Measurements from ENCODE around the gene LSM14A.
"Not testable (repeated sequence)": the region's sequence is repeated elsewhere in the genome, so short reads cannot be mapped to it uniquely, and the experiment has no call there.

LSM14A gene

GRCh38 chr19:34232566-34233481 lies 60.5 kb downstream of the LSM14A start:
- peak; percentile 86 for DNase-seq

DNA sequence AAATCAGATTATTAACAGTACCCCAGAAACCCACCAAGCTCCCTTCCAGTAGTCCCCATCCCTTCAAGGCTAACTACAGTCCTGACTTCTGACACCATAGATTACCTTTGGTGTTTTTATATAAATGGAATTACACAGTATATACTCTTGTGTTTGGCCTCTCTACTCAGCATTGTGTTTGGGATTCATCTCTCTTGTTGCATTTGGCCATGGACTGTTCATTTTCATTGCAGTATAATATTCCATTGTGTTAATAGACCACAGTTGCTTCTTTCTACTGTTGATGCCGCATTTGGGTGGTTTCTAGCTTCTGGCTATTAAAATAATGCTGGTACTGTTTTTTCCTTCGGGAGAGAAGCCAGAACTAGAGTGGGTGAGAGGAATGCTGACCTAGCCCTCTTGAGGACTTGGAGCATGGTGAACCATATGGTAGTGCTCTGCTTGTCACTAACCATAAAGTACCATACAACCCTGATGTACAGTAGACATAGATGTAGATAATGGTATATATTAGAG lies 63.2 kb downstream of the LSM14A start:
- no peak for DNase-seq

DNA sequence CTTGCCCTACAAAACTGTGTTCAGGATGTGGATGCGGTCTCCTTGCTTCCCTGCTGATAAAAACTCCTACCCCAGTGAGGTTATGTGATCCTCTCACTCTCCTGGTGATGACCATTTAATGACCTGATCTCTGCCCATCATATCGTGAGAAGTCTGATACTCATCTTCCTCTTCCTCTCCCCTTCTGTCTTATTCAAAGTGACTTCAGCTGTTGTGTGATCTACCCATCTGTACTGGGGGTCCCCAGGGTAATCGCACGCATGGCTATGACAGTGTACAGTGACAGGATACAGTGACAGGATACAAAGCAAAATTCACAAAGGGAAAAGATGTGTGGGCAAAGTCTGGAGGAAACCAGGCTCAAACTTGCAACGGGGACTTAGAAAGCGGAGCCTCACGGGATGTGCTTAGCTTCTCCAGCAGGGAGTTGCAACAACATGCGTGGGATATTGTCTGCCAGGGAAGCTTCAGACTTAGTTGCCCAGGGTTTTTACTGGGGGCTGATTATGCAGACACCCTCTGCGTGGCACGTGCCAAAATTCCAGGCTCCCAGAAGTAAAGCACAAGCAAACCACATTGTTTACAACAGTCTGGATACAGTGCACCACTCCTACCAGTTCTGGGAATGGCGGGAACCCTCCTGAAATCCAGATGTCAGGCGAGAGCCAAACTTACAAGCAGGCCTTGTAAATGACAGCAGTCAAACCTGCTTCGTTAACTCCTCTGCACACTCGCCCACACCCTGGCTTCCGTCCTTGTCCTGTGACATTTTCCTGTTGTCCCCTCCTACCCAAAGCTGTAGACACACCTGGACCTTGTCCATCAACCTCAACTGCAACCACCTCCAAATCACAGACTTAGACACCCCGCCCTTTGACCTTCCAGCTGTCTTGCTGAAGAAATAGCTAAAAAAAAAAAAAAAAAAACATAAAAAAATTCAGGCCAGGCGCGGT lies 64.0 kb downstream of the LSM14A start:
- DNase-seq: peak; percentile 70

- no peak for DNase-seq
These were observed 65.0 kb downstream of the LSM14A start for GRCh38 chr19:34237283-34237682.

GRCh38 chr19:34237939-34238338 lies 65.6 kb downstream of the LSM14A start:
- DNase-seq: no peak

DNA sequence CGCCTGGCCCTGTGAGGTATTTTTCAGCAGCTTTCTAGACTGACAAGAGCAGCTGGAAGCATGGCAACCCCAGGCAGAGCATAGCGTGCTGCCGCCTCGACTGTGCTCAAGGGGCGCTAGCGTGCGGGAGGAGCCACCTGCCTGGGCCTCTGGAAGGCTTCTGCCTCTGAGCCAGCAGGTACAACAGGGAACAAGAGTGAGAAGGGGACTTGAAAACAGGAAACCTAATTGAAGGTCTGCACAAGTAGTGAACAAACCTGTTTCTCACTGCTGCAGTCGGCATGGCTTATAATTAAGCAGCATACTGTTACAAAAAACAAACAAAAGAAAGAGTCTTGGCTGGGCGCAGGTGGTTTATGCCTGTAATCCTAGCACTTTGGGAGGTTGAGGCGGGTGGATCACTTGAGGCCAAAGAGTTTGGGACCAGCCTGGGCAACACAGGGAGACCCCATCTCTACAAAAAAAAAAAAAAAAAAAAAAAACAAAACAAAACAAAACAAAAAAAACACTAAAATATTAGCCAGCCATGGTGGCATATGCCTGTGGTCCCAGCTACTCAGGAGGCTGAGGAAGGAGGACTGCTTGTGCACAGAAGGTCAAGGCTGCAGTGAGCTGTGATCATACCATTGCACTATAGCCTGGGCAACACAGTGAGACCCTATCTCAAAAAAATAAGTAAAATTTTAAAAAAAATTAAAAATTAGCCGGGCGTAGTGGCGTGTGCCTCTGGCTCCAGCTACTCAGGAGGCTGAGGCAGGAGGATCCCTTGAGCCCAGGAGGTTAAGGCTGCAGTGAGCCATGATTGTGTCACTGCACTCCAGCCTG lies 69.4 kb downstream of the LSM14A start:
- DNase-seq: peak; percentile 95

DNA sequence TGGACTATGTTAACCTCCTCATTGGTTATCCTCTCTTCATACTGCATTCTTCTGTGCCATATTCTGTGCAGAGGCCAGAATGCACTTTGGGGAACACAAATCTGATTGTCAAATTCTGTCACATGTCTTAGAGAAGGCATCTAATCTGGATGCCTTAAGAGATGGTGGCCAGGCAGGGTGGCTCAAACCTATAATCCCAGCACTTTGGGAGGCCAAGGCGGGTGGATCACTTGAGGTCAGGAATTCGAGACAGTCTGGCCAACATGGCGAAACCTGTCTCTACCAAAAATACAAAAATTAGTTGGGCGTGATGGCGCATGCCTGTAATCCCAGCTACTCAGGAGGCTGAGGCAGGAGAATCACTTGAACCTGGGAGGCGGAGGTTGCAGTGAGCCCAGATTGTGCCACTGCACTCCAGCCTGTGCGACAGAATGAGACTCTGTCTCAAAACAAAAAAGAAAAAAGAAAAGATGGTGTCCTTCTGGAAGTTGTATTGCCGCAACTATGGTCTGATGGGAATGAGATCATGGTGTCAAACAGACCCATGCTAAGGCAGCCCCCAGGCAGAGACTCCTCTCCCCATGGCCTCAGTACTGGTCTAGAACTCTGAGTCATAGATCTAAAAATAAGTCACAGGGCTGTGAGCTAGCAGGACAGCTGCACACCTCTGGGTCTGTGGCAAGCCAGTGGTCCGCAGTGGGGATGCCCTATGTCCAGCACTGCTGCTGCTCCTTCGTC lies 71.0 kb downstream of the LSM14A start:
- DNase-seq: peak; percentile 90

GRCh38 chr19:34243876-34244578 lies 71.7 kb downstream of the LSM14A start:
- DNase-seq: peak; percentile 72

DNA sequence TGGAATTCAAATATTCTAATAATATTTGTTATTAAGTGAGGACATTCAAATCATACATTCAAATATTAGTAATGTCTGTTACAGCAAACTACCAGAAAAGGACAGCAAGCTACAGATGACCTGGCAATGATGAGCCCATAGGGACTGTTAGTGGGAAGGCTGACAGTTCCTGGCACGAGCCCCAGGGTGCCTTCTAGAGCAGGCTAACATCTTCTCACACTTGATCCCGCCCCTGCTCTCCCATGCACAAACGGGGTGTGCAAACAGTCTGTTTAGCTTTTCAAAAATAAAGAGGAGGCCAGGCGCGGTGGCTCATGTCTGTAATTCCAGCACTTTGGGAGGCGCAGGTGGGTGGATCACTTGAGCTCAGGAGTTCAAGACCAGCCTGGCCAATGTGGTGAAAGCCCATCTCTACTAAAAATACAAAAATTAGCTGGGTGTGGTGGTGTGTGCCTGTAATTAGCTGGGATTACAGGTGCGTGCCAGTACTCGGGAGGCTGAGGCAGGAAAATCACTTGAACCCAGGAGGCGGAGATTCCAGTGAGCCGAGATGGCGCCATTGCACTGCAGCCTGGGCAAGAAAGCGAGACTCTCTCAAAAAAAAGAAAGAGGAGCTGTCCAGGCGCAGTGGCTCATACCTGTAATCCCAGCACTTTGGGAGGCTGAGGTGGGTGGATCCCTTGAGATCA lies 72.5 kb downstream of the LSM14A start:
- DNase-seq: no peak

DNA sequence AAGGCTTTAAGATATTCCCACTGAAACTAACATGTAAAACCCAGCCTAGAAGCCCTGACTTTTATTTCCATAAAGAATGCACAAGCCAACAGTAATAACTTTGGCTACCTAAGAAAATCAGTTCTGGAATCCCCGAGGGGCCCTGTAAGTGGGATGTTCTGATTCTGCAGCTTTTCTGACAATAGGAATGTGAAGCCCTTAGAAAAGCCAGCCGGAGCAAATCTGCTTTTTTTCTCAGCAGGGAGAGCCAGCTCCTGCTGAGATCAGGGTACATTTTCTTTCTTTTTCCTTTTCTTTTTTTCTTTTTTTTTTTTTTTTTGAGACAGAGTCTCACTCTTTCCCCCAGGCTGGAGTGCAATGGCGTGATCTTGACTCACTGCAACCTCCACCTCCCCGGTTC lies 74.0 kb downstream of the LSM14A start:
- DNase-seq: no peak

- DNase-seq: no peak
These were observed 76.6 kb downstream of the LSM14A start for GRCh38 chr19:34248941-34249340.

GRCh38 chr19:34253167-34253566 lies 80.9 kb downstream of the LSM14A start:
- not testable (repeated sequence) for DNase-seq

DNA sequence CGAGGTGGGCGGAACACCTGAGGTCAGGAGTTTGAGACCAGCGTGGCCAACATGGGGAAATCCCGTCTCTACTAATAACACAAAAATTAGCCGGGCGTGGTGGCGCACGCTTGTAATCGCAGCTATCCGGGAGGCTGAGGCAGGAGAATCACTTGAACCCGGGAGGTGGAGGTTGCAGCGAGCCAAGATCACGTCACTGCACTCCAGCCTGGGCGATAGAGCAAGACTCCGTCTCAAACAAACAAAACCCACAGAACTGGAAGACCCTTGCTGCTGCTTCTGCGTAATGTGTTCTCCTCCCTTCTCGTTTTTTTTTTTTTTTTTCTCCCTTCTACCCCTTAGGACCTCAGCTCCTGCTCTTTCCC lies 81.4 kb downstream of the LSM14A start:
- not testable (repeated sequence) for DNase-seq

GRCh38 chr19:34254046-34254697 lies 81.9 kb downstream of the LSM14A start, which contains the start of gene GARRE1:
TSS of gene GARRE1 (plus strand) at chr19:34254554. CDS start at chr19:34300474, 45,920 bp downstream.
- DNase-seq: peak; percentile 91

GRCh38 chr19:34254698-34255432 lies 82.6 kb downstream of the LSM14A start:
- DNase-seq: peak; percentile 72

DNA sequence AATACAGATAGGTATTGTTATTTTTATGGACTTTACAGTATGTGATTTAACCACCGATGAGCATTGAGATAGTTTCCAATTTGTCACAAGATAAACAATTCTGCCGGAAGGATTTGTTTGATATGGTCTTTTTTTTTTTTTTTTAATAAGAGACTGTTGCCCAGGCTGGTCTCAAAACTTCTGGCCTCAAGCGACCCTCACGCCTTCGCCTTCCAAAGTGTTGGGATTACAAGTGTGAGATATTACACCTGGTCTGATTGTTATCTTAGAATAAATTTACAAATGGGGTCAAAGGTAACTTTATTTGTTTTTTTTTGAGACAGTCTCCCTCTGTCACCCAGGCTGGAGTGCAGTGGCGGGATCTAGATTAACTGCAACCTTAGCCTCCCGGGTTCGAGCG lies 83.2 kb downstream of the LSM14A start:
- DNase-seq: no peak

DNA sequence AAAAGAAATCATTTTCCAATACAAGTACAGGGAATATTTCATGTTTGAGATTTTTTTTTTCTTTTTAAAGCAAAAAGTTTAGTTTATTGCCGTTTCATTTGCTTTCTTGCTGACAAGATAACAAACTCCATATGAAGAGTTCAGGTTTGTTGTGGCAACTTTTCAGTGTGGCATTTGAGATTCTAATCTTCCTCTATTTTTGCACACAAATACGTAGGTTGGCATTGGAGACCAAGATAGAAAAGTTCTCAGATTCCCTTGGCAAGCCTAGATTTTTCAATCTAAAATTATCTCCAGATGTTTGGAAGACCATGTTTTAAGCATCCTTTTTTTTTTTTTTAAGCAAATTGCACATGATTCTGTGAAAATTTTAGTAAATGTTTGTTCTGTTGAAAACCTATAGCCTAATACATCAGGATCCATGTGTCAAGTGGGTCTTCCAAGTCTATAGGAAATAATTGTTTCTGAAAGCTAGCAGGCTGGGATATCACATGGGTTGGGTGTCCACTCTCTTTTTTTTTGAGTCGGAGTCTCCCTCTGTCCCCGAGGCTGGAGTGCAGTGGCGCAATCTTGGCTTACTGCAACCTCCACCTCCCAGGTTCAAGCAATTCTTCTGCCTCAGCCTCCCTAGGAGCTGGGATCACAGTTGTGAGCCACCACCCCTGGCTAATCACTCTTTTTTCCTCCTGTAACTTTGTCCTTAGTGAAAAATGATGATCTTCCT lies 84.7 kb downstream of the LSM14A start:
- DNase-seq: no peak

- DNase-seq: no peak
These were observed 85.2 kb downstream of the LSM14A start for GRCh38 chr19:34257559-34257924.
